GM12878 (cell line): ENCODE measurements around the gene PCED1A. TPM values are rescaled to one million over a fixed set of nuclear protein-coding genes. Genes with fewer than 3 reads are reported as not detected.

ENCODE experiments used
- ATAC-seq: fragments of 200-7000 bp; cut with Tn5 transposase; 3 replicates; pipeline ENCODE4 v1.9.1; 2020; ENCODE audit warnings: mild to moderate bottlenecking, moderate library complexity
- Bru-seq: library from RNA; stranded (reverse); fragments of 400-500 nt; gene quantifications from one replicate; lab custom pipeline; 2021; lab: Mats Ljungman, UMichigan
- BruChase-seq, 2 experiments: library from RNA; stranded (reverse); fragments of 400-500 nt; gene quantifications; one replicate each; lab custom pipeline; 2021; lab: Mats Ljungman, UMichigan
- BruUV-seq: library from RNA; stranded (reverse); fragments of 400-500 nt; replicated peaks from 2 replicates; lab custom pipeline; 2021; lab: Mats Ljungman, UMichigan
- CTCF ChIA-PET: fragments of 300-600 bp; sonication (Branson Sonifier 250); formaldehyde crosslinking; extraction: SDS; loops from one replicate; lab custom pipeline; 2021; ENCODE audit warnings: inconsistent platforms; lab: Yijun Ruan, JAX
- POLR2A ChIA-PET: fragments of 350-600 bp; formaldehyde crosslinking; extraction: SDS; loops from one replicate; lab custom pipeline; 2021; ENCODE audit warnings: inconsistent platforms; lab: Charles Lee
- RAD21 ChIA-PET: fragments of 300-600 bp; sonication (Branson Sonifier 250); formaldehyde crosslinking; loops from one replicate; lab custom pipeline; 2023; ENCODE audit warnings: antibody characterized with exemption; ENCODE audit not compliant: unreplicated experiment; lab: Charles Lee
- SMC1A ChIA-PET: fragments of 300-600 bp; sonication (Branson Sonifier 250); formaldehyde crosslinking; loops from one replicate; lab custom pipeline; 2023; ENCODE audit not compliant: unreplicated experiment, uncharacterized antibody; lab: Charles Lee
- DNase-seq: peaks from one replicate; pipeline ENCODE4 v3.0.0-alpha.2; 2011; ENCODE audit warnings: low read depth, low spot score
- FAIRE-seq: peaks from 3 replicates; lab custom pipeline; 2011; peaks lifted over from hg19 to GRCh38; lab: Jason Lieb, UNC
- H2AFZ ChIP-seq: 2 replicates; pipeline ENCODE4 v1.6.0; 2011; ENCODE audit warnings: low read depth, low read length, control low read depth; ENCODE audit not compliant: control insufficient read depth
- H3K27ac ChIP-seq: 2 replicates; pipeline ENCODE4 v1.5.1; 2011; ENCODE audit warnings: control low read depth; ENCODE audit not compliant: control insufficient read depth, insufficient read depth
- H3K27me3 ChIP-seq, 2 experiments: replicated peaks in 1 of 2; 2 replicates each; pipeline versions ENCODE4 v1.6.0 to v1.6.1; 2011; ENCODE audit warnings: low read length in 1 of 2; ENCODE audit not compliant: control insufficient read depth in 2 of 2, insufficient read depth in 2 of 2
- H3K36me3 ChIP-seq, 2 experiments: 2 replicates each; pipeline ENCODE4 v1.5.1; 2011; ENCODE audit warnings: low read length in 1 of 2; ENCODE audit not compliant: control insufficient read depth in 2 of 2, insufficient read depth in 2 of 2
- H3K4me1 ChIP-seq: 2 replicates; pipeline ENCODE4 v1.6.1; 2011; ENCODE audit warnings: mild to moderate bottlenecking, low read length, moderate library complexity, mixed read lengths; ENCODE audit not compliant: control insufficient read depth, insufficient read depth
- H3K4me2 ChIP-seq: 2 replicates; pipeline ENCODE4 v1.6.0; 2011; ENCODE audit warnings: control low read depth; ENCODE audit not compliant: control insufficient read depth, insufficient read depth
- H3K4me3 ChIP-seq: fragments of 200-600 bp; sonication (generic); 2 replicates; pipeline ENCODE4 v1.5.1; 2016
- H3K79me2 ChIP-seq: 2 replicates; pipeline ENCODE4 v1.6.0; 2011; ENCODE audit warnings: low read length; ENCODE audit not compliant: control insufficient read depth, insufficient read depth
- H3K9ac ChIP-seq: 2 replicates; pipeline ENCODE4 v1.8.0; 2011; ENCODE audit warnings: low read length, control low read depth, mixed read lengths; ENCODE audit not compliant: control insufficient read depth, insufficient read depth
- H3K9me3 ChIP-seq: replicated peaks from 3 replicates; pipeline ENCODE4 v1.5.1; 2011; ENCODE audit warnings: mild to moderate bottlenecking, low read length; ENCODE audit not compliant: control insufficient read depth, insufficient read depth
- H4K20me1 ChIP-seq: 2 replicates; pipeline ENCODE4 v1.6.0; 2011; ENCODE audit not compliant: control insufficient read depth, insufficient read depth
- DPF2 ChIP-seq: fragments of 450-650 bp; IDR thresholded peaks from 2 replicates; pipeline ENCODE4 v1.6.1; 2017; ENCODE audit warnings: mild to moderate bottlenecking
- HCFC1 ChIP-seq: fragments of 150-350 bp; IDR thresholded peaks from 2 replicates; pipeline ENCODE4 v1.6.1; 2014; ENCODE audit warnings: low read length
- IKZF1 ChIP-seq: fragments of 450-650 bp; conservative IDR thresholded peaks from 2 replicates; pipeline ENCODE4 v1.6.1; 2017; ENCODE audit warnings: antibody characterized with exemption, mild to moderate bottlenecking
- NRF1 ChIP-seq: conservative IDR thresholded peaks from 2 replicates; pipeline ENCODE4 v1.6.1; 2011; ENCODE audit warnings: mild to moderate bottlenecking, low read depth, low read length, improper control_type of control experiment
- TARDBP ChIP-seq: IDR thresholded peaks from 2 replicates; pipeline ENCODE4 v1.6.1; 2016; ENCODE audit warnings: borderline replicate concordance
- ZNF622 ChIP-seq: fragments of 450-650 bp; IDR thresholded peaks from 2 replicates; pipeline ENCODE4 v1.6.1; 2017; ENCODE audit warnings: mild to moderate bottlenecking, inconsistent platforms
- WGBS: methylation state at CpG from one replicate; pipeline ENCODE4 v1.1.6; 2016; ENCODE audit warnings: low lambda C conversion rate; ENCODE audit not compliant: insufficient replicate concordance, insufficient coverage; ENCODE audit errors: missing lambda C conversion rate; 5-methylcytosine and 5-hydroxymethylcytosine counted together
- in situ Hi-C: fragments of 300-500 bp; cut with MboI; formaldehyde crosslinking; loops from 9 replicates; pipeline ENCODE4 v1.14.3; 2018; ENCODE audit warnings: mixed read lengths
- intact Hi-C: fragments of 100-400 bp; cut with micrococcal nuclease; formaldehyde crosslinking; loops from one replicate; pipeline ENCODE4 v1.14.2; 2022; ENCODE audit not compliant: unreplicated experiment
- long read RNA-seq, 2 experiments: library from polyadenylated mRNA; unstranded; transcript quantifications; one replicate each; pipeline ENCODE4 v2.0.0, GENCODE V29; 2019 to 2020
- polyA minus RNA-seq, 3 experiments: library from RNA; depleted of rRNA, polyadenylated mRNA; stranded (reverse); fragments of >200 nt; gene quantifications; 2 replicates each; pipeline ENCODE4 v1.2.3, GENCODE V29; 2011
- polyA plus RNA-seq, 11 experiments: library from polyadenylated mRNA; depleted of rRNA in 4 of 11; unstranded in 6 of 11; stranded (reverse) in 5 of 11; fragments of >200 nt; fragmentation: Nextera tagmentation in 4 of 11; fragmentation: Illumina TruSeq in 1 of 11; extraction: Ambion mirVana in 4 of 11; extraction: Trizol in 1 of 11; gene quantifications; 1 replicate in 1 of 11; 2 replicates in 10 of 11; pipeline versions ENCODE4 v1.2.1 to v1.2.3, GENCODE V29; 2011 to 2016; ENCODE audit warnings: inconsistent platforms in 2 of 11, missing spikeins in 2 of 11, low read depth in 1 of 11
- total RNA-seq, 4 experiments: library from RNA; depleted of rRNA in 3 of 4; stranded (reverse); fragments of >200 nt in 3 of 4; fragmentation: Illumina TruSeq in 1 of 4; extraction: Trizol in 1 of 4; gene quantifications; 2 replicates each; pipeline versions ENCODE4 v1.2.1 to v1.2.3, GENCODE V29; 2013 to 2021
- TF ChIP-seq, protein P1 (sequence below): fragments of 450-650 bp; formaldehyde crosslinking; IDR thresholded peaks from 2 replicates; pipeline ENCODE4 v1.4.0; 2020; ENCODE audit warnings: mild to moderate bottlenecking, moderate library complexity
- TF ChIP-seq, protein P2 (sequence below): IDR thresholded peaks from 2 replicates; pipeline ENCODE4 v1.6.1; 2011; ENCODE audit warnings: borderline replicate concordance, low read depth, mild to moderate bottlenecking, moderate library complexity, mixed read lengths, low read length; ENCODE audit not compliant: insufficient read depth; ENCODE audit errors: extremely low read length

Gene PCED1A, protein sequence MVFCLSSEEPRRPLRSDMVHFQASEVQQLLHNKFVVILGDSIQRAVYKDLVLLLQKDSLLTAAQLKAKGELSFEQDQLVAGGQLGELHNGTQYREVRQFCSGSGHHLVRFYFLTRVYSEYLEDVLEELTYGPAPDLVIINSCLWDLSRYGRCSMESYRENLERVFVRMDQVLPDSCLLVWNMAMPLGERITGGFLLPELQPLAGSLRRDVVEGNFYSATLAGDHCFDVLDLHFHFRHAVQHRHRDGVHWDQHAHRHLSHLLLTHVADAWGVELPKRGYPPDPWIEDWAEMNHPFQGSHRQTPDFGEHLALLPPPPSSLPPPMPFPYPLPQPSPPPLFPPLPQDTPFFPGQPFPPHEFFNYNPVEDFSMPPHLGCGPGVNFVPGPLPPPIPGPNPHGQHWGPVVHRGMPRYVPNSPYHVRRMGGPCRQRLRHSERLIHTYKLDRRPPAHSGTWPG
- total RNA-seq (2013; cell fraction: nucleolus; rRNA removed): 46.9 and 56.1 TPM in 2 replicates
- total RNA-seq (2014; rRNA removed) (16.0 and 17.8 TPM in 2 replicates), total RNA-seq (2014; rRNA removed; fragmentation: Illumina TruSeq; extraction: Trizol) (9.1 and 9.5 TPM in 2 replicates), total RNA-seq (2021) (24.0 and 28.6 TPM in 2 replicates), polyA plus RNA-seq (2011; rRNA removed) (9.1 and 18.8 TPM in 2 replicates), polyA plus RNA-seq (2014; fragmentation: Illumina TruSeq; extraction: Trizol) (3.9 and 11.3 TPM in 2 replicates), polyA plus RNA-seq (2014; fragmentation: Nextera tagmentation; extraction: Ambion mirVana) (10 to 100 TPM in 1 of 2 experiments, 1 to 10 TPM in 1; 4.5 to 12.7 TPM), polyA plus RNA-seq (2014; rRNA removed) (30.9 and 33.7 TPM in 2 replicates), polyA plus RNA-seq (2016; fragmentation: Nextera tagmentation; extraction: Ambion mirVana) (10 to 100 TPM in 1 of 2 experiments, 1 to 10 TPM in 1; 7.0 to 11.2 TPM), polyA minus RNA-seq (2011; rRNA and poly(A)+ RNA removed) (4.1 and 6.3 TPM in 2 replicates), Bru-seq, nascent RNA (percentile 72 among the genes with signal in this experiment), BruChase-seq, experiment 1, labeled RNA remaining after a 6-hour chase (percentile 72 among the genes with signal in this experiment), BruChase-seq, experiment 2, labeled RNA remaining after a 2-hour chase (percentile 66 among the genes with signal in this experiment)
- polyA plus RNA-seq (2011; ENCODE audit: low read depth): 11.6 TPM
- 20.9 and 28.3 TPM in 2 replicates for polyA plus RNA-seq (2011; cell fraction: cytosol; rRNA removed)
- polyA plus RNA-seq (2011; cell fraction: nucleus; rRNA removed): 114 and 156 TPM in 2 replicates
- polyA plus RNA-seq (2012): 30.4 and 31.3 TPM in 2 replicates
- 6.7 and 10.7 TPM in 2 replicates for polyA minus RNA-seq (2011; cell fraction: cytosol; rRNA and poly(A)+ RNA removed)
- 16.2 and 19.4 TPM in 2 replicates for polyA minus RNA-seq (2011; cell fraction: nucleus; rRNA and poly(A)+ RNA removed)
- long read RNA-seq, experiment 1, partial matches to known transcripts: 0 of 3 reads
- long read RNA-seq, experiment 1, other reads (novel, unspliced or antisense): 3 of 3 reads
- long read RNA-seq, experiment 2: 0 reads

DNA sequence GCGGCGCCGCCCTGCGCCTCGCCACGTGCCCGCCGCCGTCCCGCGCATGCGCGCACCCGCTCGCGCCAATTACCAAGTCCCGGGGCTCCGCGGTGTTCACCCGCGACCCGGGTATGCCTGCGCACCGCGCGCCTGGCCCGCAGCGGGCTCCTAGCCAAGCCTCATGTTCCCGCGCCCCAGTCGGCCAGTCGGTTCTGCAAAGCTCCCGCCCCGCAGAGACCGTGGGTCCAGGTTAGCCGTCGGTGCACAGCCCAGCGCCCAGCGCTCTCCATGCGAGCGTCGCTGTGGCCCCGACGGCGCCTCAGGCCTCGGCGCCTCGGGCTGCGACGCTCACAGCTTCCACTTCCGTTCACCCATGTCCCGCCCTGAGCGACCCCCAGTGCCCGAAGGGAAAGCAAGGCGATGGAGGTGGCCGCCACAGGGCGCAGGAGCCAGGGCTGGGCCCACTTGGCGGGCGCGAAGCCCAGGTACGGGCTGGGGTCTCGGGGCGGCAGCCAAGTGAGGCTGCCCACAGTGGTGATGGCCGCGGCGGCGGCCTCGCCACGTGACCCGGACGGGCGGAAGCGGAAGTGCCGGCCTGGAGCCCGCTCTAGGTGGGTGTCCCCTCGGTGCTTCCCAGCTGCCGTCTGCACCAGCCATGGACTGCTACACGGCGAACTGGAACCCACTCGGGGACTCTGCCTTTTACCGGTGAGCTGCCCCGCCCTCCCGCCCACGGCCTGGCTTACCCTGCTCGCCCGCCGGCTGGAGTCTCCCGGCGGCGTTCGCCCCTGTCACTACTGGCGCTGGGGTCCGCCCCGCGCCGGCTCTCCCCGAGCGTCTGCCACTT lies at the start of gene PCED1A, which contains the start of gene VPS16:
Gene PCED1A, minus strand, starts transcription at position 518 of the 829 bp plus-strand sequence. CDS start 743 bp downstream, outside the sequence.
Gene VPS16, plus strand, starts transcription at position 608 of the 829 bp plus-strand sequence. Its CDS starts 30 bp downstream, at position 638.
- peak within 1 kb of the TSS; percentile 92 for H3K4me2 ChIP-seq
- intact Hi-C loops: loop anchor here (5.0 kb wide), 1 partner anchor 72 kb away; no protein-coding TSS in a partner anchor
- H3K27ac ChIP-seq: peak within 1 kb of the TSS; percentile 91
- CTCF ChIA-PET: interaction anchor here (0.7 kb wide), 1 partner anchor 272 kb away, joined by 3 read pairs; no protein-coding TSS in a partner anchor
- WGBS: 19% methylated on average over 75 of the region's 98 CpGs
- H3K9me3 ChIP-seq: no peaks in the 10 kb centered on the region
- in situ Hi-C loops: no loop called here
- POLR2A ChIA-PET: interaction anchor here (0.6 to 1.3 kb wide), 3 partner anchors 30 to 189 kb away, joined by 3 to 4 read pairs (median 4); no protein-coding TSS in a partner anchor
- peak within 1 kb of the TSS; percentile 99 for H3K4me3 ChIP-seq
- FAIRE-seq (no peak), DNase-seq (peak; percentile 43), ATAC-seq (peak; percentile 97)
- SMC1A ChIA-PET: no interaction called here
- H3K27me3 ChIP-seq: no peaks in the 10 kb centered on the region
- RAD21 ChIA-PET: interaction anchor here (0.7 kb wide), 1 partner anchor 61 kb away, joined by 3 read pairs; no protein-coding TSS in a partner anchor
- peak within 1 kb of the TSS; percentile 82 for H3K9ac ChIP-seq
- no TSS peak for BruUV-seq
- H2AFZ ChIP-seq: peak within 1 kb of the TSS; percentile 98
- H3K79me2 ChIP-seq: peaks cover 6% of the 10 kb centered on the region; the same call in 1 of the 2 replicates
- H3K36me3 ChIP-seq: no peaks in the 10 kb centered on the region
- H4K20me1 ChIP-seq: no peaks in the 10 kb centered on the region
- peaks cover 14% of the 10 kb centered on the region for H3K4me1 ChIP-seq
- TF ChIP-seq DPF2 (peak; percentile 74), TARDBP (0 out of 2 replicates have a peak, but pooled peaks have one; percentile 61), HCFC1 (peak; percentile 91), IKZF1 (peak; percentile 99), ZNF622 (no peak), NRF1 (0 out of 2 replicates have a peak, but pooled peaks have one; percentile 25)
- TF ChIP-seq, protein P1, sequence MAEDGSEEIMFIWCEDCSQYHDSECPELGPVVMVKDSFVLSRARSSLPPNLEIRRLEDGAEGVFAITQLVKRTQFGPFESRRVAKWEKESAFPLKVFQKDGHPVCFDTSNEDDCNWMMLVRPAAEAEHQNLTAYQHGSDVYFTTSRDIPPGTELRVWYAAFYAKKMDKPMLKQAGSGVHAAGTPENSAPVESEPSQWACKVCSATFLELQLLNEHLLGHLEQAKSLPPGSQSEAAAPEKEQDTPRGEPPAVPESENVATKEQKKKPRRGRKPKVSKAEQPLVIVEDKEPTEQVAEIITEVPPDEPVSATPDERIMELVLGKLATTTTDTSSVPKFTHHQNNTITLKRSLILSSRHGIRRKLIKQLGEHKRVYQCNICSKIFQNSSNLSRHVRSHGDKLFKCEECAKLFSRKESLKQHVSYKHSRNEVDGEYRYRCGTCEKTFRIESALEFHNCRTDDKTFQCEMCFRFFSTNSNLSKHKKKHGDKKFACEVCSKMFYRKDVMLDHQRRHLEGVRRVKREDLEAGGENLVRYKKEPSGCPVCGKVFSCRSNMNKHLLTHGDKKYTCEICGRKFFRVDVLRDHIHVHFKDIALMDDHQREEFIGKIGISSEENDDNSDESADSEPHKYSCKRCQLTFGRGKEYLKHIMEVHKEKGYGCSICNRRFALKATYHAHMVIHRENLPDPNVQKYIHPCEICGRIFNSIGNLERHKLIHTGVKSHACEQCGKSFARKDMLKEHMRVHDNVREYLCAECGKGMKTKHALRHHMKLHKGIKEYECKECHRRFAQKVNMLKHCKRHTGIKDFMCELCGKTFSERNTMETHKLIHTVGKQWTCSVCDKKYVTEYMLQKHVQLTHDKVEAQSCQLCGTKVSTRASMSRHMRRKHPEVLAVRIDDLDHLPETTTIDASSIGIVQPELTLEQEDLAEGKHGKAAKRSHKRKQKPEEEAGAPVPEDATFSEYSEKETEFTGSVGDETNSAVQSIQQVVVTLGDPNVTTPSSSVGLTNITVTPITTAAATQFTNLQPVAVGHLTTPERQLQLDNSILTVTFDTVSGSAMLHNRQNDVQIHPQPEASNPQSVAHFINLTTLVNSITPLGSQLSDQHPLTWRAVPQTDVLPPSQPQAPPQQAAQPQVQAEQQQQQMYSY: no peak
- TF ChIP-seq, protein P2, sequence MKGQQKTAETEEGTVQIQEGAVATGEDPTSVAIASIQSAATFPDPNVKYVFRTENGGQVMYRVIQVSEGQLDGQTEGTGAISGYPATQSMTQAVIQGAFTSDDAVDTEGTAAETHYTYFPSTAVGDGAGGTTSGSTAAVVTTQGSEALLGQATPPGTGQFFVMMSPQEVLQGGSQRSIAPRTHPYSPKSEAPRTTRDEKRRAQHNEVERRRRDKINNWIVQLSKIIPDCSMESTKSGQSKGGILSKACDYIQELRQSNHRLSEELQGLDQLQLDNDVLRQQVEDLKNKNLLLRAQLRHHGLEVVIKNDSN: peak; percentile 99
